ENCODE results near the gene SKI.

Gene SKI

GRCh38 chr1:2199042-2199810 lies 28.9 kb upstream of the SKI start:
- TF ChIP-seq EZH2 (IDR thresholded peaks at IDR 0.05; ENCODE audit: borderline replicate concordance, low read length) (no peak), CTCF (IDR thresholded peaks at IDR 0.05; ENCODE audit: low read length) (no peak)
- Histone ChIP-seq H3K9me3 (ENCODE audit: low read length) (no peaks in the 10 kb centered on the region), H3K36me3 (ENCODE audit: insufficient read depth, low read length) (no peaks in the 10 kb centered on the region), H4K20me1 (ENCODE audit: insufficient read depth, low read length) (no peaks in the 10 kb centered on the region), H3K9ac (ENCODE audit: low read length) (no peak overlapping the region), H2AFZ (ENCODE audit: low read length) (no peak overlapping the region), H3K4me3 (ENCODE audit: low read depth, low read length, poor library complexity, severe bottlenecking) (no peak overlapping the region), H3K4me2 (ENCODE audit: low read length) (no peak overlapping the region), H3K4me1 (ENCODE audit: insufficient read depth, low read length, severe bottlenecking) (peaks cover 5% of the 10 kb centered on the region), H3K79me2 (ENCODE audit: insufficient read depth, low read length) (no peaks in the 10 kb centered on the region), H3K27me3 (ENCODE audit: insufficient read depth, low read length) (no peaks in the 10 kb centered on the region), H3F3A (ENCODE audit: insufficient read depth, low read length) (no peaks in the 10 kb centered on the region), H3K27ac (ENCODE audit: low read depth, low read length, poor library complexity, severe bottlenecking) (no peak overlapping the region), H3K9me2 (ENCODE audit: low read depth, low read length) (no peaks in the 10 kb centered on the region)

GRCh38 chr1:2200308-2200943 lies 27.7 kb upstream of the SKI start:
- no peaks in the 10 kb centered on the region for H3K79me2 ChIP-seq (ENCODE audit: insufficient read depth, low read length)
- no peak for TF ChIP-seq CTCF (IDR thresholded peaks at IDR 0.05; ENCODE audit: low read length)
- TF ChIP-seq EZH2 (IDR thresholded peaks at IDR 0.05; ENCODE audit: borderline replicate concordance, low read length): no peak
- no peak overlapping the region for H3K27ac ChIP-seq (ENCODE audit: low read depth, low read length, poor library complexity, severe bottlenecking)
- no peaks in the 10 kb centered on the region for H3K9me3 ChIP-seq (ENCODE audit: low read length)
- H3F3A ChIP-seq (ENCODE audit: insufficient read depth, low read length): no peaks in the 10 kb centered on the region
- no peak overlapping the region for H2AFZ ChIP-seq (ENCODE audit: low read length)
- no peak overlapping the region for H3K4me3 ChIP-seq (ENCODE audit: low read depth, low read length, poor library complexity, severe bottlenecking)
- peaks cover 6% of the 10 kb centered on the region for H3K4me1 ChIP-seq (ENCODE audit: insufficient read depth, low read length, severe bottlenecking)
- no peak overlapping the region for H3K4me2 ChIP-seq (ENCODE audit: low read length)
- no peaks in the 10 kb centered on the region for H4K20me1 ChIP-seq (ENCODE audit: insufficient read depth, low read length)
- H3K27me3 ChIP-seq (ENCODE audit: insufficient read depth, low read length): no peaks in the 10 kb centered on the region
- H3K9me2 ChIP-seq (ENCODE audit: low read depth, low read length): no peaks in the 10 kb centered on the region
- H3K36me3 ChIP-seq (ENCODE audit: insufficient read depth, low read length): no peaks in the 10 kb centered on the region
- no peak overlapping the region for H3K9ac ChIP-seq (ENCODE audit: low read length)

- H3K9ac ChIP-seq (ENCODE audit: low read length): no peak overlapping the region
- H3K4me1 ChIP-seq (ENCODE audit: insufficient read depth, low read length, severe bottlenecking): peaks cover 6% of the 10 kb centered on the region
These were observed 27.1 kb upstream of the SKI start for GRCh38 chr1:2201062-2201461.

More at GRCh38 chr1:2201062-2201461, 27.1 kb upstream of the SKI start:
- H3K9me2 ChIP-seq (ENCODE audit: low read depth, low read length): no peaks in the 10 kb centered on the region
- no peak overlapping the region for H3K4me2 ChIP-seq (ENCODE audit: low read length)
- no peaks in the 10 kb centered on the region for H3K9me3 ChIP-seq (ENCODE audit: low read length)
- H3F3A ChIP-seq (ENCODE audit: insufficient read depth, low read length): no peaks in the 10 kb centered on the region
- H3K79me2 ChIP-seq (ENCODE audit: insufficient read depth, low read length): no peaks in the 10 kb centered on the region
- H2AFZ ChIP-seq (ENCODE audit: low read length): no peak overlapping the region
- no peak overlapping the region for H3K27ac ChIP-seq (ENCODE audit: low read depth, low read length, poor library complexity, severe bottlenecking)
- no peaks in the 10 kb centered on the region for H3K27me3 ChIP-seq (ENCODE audit: insufficient read depth, low read length)
- H3K4me3 ChIP-seq (ENCODE audit: low read depth, low read length, poor library complexity, severe bottlenecking): no peak overlapping the region
- no peaks in the 10 kb centered on the region for H3K36me3 ChIP-seq (ENCODE audit: insufficient read depth, low read length)
- no peaks in the 10 kb centered on the region for H4K20me1 ChIP-seq (ENCODE audit: insufficient read depth, low read length)
- TF ChIP-seq CTCF (IDR thresholded peaks at IDR 0.05; ENCODE audit: low read length): no peak
- TF ChIP-seq EZH2 (IDR thresholded peaks at IDR 0.05; ENCODE audit: borderline replicate concordance, low read length): no peak

Measured in OCI-LY1 (cell line).